K562 (cell line): ENCODE results near the gene APC2. TPM values are rescaled to one million over a fixed set of nuclear protein-coding genes. Genes with fewer than 3 reads are reported as not detected.
A peak's percentile ranks its signal among the peaks of the same experiment; 100 is the strongest.

ENCODE experiments used
- CHD4 ChIP-seq: fragments of 200-600 bp; sonication (generic); IDR thresholded peaks from 3 replicates; pipeline ENCODE4 v1.6.1; 2012; ENCODE audit warnings: low read depth, mild to moderate bottlenecking, mixed read lengths, low read length, inconsistent platforms; ENCODE audit not compliant: insufficient read depth, insufficient replicate concordance, poor library complexity, severe bottlenecking
- FOXA3 ChIP-seq, 2 experiments: fragments of 450-650 bp in 1 of 2; sonication (generic) in 1 of 2; formaldehyde crosslinking; IDR thresholded peaks in 1 of 2; conservative IDR thresholded peaks in 1 of 2; 2 replicates each; pipeline versions ENCODE4 v1.4.0 to v1.8.0; 2020 to 2022; ENCODE audit warnings: mild to moderate bottlenecking in 2 of 2, missing genetic modification reagents in 1 of 2
- HMG20B ChIP-seq: fragments of 250-450 bp; sonication (Bioruptor Pico); IDR thresholded peaks from 2 replicates; pipeline ENCODE4 v1.5.0; 2021; ENCODE audit warnings: mild to moderate bottlenecking
- NCOA2 ChIP-seq, 2 experiments: fragments of 450-650 bp; IDR thresholded peaks; 2 replicates each; pipeline ENCODE4 v1.6.1; 2018; ENCODE audit warnings: mild to moderate bottlenecking in 2 of 2, moderate library complexity in 1 of 2; ENCODE audit not compliant: partially characterized antibody in 2 of 2
- RBM25 ChIP-seq: fragments of 200-400 bp; formaldehyde crosslinking; IDR thresholded peaks from 2 replicates; pipeline ENCODE4 v1.6.1; 2018; ENCODE audit warnings: low read length, low read depth, moderate library complexity; ENCODE audit not compliant: severe bottlenecking
- SIRT6 ChIP-seq: IDR thresholded peaks from one replicate; pipeline ENCODE4 v1.6.1; 2012; ENCODE audit warnings: low read depth, mild to moderate bottlenecking, control low read depth, inconsistent platforms, low read length, moderate library complexity
- ZC3H11A ChIP-seq: IDR thresholded peaks from 2 replicates; pipeline ENCODE4 v1.6.1; 2012; ENCODE audit warnings: low read depth, low read length, improper control_type of control experiment
- ZNF311 ChIP-seq: fragments of 250-450 bp; sonication (Bioruptor Pico); IDR thresholded peaks from 2 replicates; pipeline ENCODE4 v1.4.0; 2020; ENCODE audit warnings: mild to moderate bottlenecking, moderate library complexity
- polyA plus RNA-seq, 8 experiments: library from polyadenylated mRNA; depleted of rRNA in 4 of 8; stranded (reverse) in 5 of 8; unstranded in 3 of 8; fragments of >200 nt; fragmentation: Nextera tagmentation in 2 of 8; fragmentation: Illumina TruSeq in 1 of 8; extraction: Ambion mirVana in 2 of 8; extraction: Trizol in 1 of 8; gene quantifications; 2 replicates each; pipeline versions ENCODE4 v1.2.1 to v1.2.3, GENCODE V29; 2011 to 2014; ENCODE audit warnings: inconsistent platforms in 1 of 8, missing spikeins in 1 of 8
- total RNA-seq, 7 experiments: library from RNA; depleted of rRNA in 6 of 7; stranded (reverse); fragments of >200 nt in 6 of 7; fragmentation: Illumina TruSeq in 2 of 7; extraction: Trizol in 2 of 7; gene quantifications; 2 replicates each; pipeline versions ENCODE4 v1.2.1 to v1.2.3, GENCODE V29; 2011 to 2021; ENCODE audit warnings: low replicate concordance in 1 of 7
- TF ChIP-seq, protein P1 (sequence below), 2 experiments: fragments of 450-650 bp; IDR thresholded peaks; 2 replicates each; pipeline ENCODE4 v1.6.1; 2016
- TF ChIP-seq, protein P2 (sequence below): fragments of 200-800 bp; sonication (Bioruptor generic); IDR thresholded peaks from 2 replicates; pipeline ENCODE4 v1.6.1; 2017; ENCODE audit warnings: missing genetic modification characterization, missing compliant biosample characterization
- TF ChIP-seq, protein P3 (sequence below): fragments of 250-450 bp; sonication (Bioruptor Pico); IDR thresholded peaks from 2 replicates; pipeline ENCODE4 v1.4.0; 2020; ENCODE audit warnings: mild to moderate bottlenecking, moderate library complexity
- TF ChIP-seq, protein P4 (sequence below): fragments of 450-650 bp; IDR thresholded peaks from 2 replicates; pipeline ENCODE4 v1.6.1; 2014; ENCODE audit warnings: low read depth, mild to moderate bottlenecking, moderate library complexity, borderline replicate concordance
- TF ChIP-seq, protein P5 (sequence below): sonication (generic); formaldehyde crosslinking; IDR thresholded peaks from 2 replicates; pipeline ENCODE4 v1.8.0; 2022; ENCODE audit warnings: mild to moderate bottlenecking, missing genetic modification reagents, borderline replicate concordance

Gene APC2
- total and polyA plus RNA-seq, 9 of the 15 experiments (the other 6 are each of a cell fraction or from before 2014, with no cell fraction given), result 0.01 to 0.40 (median 0.05) TPM; not detected in 3

DNA sequence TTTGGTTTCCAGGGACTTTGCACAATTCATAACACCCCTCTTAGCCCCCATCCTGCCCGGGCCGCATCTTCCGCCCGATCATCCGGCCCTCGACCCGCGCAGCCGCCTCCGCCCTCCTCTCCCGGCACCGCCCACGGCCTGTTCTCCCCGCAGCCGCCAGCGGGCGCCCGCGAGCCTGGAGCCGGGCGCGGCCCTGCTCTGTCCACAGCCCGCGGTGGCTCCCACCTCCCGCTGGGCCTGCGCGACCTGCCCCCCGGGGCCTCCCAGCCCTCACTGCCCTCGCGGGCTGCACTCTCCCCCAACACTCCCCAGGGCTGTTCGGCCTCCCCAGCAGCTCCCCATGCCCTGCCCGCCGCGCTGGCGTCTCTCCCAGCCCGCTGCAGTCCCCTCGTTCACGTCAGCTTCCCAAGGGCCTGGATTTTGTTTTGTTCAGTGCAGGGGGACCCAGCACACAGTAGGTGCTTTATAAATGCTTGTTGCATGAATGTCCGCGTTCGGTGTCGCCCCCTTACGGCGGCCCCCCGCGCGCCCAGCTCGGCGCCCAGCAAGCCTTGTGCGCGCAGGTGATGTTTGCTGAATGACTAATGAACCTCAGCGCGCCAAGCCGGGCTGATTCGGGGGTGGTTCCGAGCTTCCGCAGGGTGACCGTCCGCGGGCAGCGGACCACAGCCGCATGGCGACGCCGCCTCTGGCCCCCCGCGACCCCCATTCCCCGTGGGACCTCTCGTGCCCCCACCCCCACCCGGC, 4.6 kb upstream of the APC2 start (continued):
- TF ChIP-seq, protein P1, sequence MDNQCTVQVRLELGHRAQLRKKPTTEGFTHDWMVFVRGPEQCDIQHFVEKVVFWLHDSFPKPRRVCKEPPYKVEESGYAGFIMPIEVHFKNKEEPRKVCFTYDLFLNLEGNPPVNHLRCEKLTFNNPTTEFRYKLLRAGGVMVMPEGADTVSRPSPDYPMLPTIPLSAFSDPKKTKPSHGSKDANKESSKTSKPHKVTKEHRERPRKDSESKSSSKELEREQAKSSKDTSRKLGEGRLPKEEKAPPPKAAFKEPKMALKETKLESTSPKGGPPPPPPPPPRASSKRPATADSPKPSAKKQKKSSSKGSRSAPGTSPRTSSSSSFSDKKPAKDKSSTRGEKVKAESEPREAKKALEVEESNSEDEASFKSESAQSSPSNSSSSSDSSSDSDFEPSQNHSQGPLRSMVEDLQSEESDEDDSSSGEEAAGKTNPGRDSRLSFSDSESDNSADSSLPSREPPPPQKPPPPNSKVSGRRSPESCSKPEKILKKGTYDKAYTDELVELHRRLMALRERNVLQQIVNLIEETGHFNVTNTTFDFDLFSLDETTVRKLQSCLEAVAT (IDR thresholded peaks at IDR 0.05), result no peak
- TF ChIP-seq HMG20B, result no peak
- TF ChIP-seq ZNF311 (CRISPR knock-in tag), result no peak
- TF ChIP-seq, protein P2, sequence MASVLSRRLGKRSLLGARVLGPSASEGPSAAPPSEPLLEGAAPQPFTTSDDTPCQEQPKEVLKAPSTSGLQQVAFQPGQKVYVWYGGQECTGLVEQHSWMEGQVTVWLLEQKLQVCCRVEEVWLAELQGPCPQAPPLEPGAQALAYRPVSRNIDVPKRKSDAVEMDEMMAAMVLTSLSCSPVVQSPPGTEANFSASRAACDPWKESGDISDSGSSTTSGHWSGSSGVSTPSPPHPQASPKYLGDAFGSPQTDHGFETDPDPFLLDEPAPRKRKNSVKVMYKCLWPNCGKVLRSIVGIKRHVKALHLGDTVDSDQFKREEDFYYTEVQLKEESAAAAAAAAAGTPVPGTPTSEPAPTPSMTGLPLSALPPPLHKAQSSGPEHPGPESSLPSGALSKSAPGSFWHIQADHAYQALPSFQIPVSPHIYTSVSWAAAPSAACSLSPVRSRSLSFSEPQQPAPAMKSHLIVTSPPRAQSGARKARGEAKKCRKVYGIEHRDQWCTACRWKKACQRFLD (CRISPR knock-in tag), result no peak
- TF ChIP-seq, protein P3, sequence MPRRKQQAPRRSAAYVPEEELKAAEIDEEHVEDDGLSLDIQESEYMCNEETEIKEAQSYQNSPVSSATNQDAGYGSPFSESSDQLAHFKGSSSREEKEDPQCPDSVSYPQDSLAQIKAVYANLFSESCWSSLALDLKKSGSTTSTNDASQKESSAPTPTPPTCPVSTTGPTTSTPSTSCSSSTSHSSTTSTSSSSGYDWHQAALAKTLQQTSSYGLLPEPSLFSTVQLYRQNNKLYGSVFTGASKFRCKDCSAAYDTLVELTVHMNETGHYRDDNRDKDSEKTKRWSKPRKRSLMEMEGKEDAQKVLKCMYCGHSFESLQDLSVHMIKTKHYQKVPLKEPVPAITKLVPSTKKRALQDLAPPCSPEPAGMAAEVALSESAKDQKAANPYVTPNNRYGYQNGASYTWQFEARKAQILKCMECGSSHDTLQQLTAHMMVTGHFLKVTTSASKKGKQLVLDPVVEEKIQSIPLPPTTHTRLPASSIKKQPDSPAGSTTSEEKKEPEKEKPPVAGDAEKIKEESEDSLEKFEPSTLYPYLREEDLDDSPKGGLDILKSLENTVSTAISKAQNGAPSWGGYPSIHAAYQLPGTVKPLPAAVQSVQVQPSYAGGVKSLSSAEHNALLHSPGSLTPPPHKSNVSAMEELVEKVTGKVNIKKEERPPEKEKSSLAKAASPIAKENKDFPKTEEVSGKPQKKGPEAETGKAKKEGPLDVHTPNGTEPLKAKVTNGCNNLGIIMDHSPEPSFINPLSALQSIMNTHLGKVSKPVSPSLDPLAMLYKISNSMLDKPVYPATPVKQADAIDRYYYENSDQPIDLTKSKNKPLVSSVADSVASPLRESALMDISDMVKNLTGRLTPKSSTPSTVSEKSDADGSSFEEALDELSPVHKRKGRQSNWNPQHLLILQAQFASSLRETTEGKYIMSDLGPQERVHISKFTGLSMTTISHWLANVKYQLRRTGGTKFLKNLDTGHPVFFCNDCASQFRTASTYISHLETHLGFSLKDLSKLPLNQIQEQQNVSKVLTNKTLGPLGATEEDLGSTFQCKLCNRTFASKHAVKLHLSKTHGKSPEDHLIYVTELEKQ (CRISPR knock-in tag), result no peak
- peak; percentile 36 for TF ChIP-seq CHD4
- TF ChIP-seq, protein P4, sequence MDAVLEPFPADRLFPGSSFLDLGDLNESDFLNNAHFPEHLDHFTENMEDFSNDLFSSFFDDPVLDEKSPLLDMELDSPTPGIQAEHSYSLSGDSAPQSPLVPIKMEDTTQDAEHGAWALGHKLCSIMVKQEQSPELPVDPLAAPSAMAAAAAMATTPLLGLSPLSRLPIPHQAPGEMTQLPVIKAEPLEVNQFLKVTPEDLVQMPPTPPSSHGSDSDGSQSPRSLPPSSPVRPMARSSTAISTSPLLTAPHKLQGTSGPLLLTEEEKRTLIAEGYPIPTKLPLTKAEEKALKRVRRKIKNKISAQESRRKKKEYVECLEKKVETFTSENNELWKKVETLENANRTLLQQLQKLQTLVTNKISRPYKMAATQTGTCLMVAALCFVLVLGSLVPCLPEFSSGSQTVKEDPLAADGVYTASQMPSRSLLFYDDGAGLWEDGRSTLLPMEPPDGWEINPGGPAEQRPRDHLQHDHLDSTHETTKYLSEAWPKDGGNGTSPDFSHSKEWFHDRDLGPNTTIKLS, result no peak
- no peak for TF ChIP-seq ZC3H11A
- peak; percentile 96 for TF ChIP-seq RBM25
- no peak for TF ChIP-seq NCOA2 (IDR thresholded peaks at IDR 0.05; ENCODE audit: partially characterized antibody in 2 of 2)
- TF ChIP-seq FOXA3 (CRISPR knock-in tag; conservative IDR thresholded peaks at IDR 0.05 in 1 of 2, IDR thresholded peaks at IDR 0.05 in 1 of 2), result peak in 1 of 2 experiments; percentile 86; a peak in 2 of 4 replicates
- TF ChIP-seq, protein P5, sequence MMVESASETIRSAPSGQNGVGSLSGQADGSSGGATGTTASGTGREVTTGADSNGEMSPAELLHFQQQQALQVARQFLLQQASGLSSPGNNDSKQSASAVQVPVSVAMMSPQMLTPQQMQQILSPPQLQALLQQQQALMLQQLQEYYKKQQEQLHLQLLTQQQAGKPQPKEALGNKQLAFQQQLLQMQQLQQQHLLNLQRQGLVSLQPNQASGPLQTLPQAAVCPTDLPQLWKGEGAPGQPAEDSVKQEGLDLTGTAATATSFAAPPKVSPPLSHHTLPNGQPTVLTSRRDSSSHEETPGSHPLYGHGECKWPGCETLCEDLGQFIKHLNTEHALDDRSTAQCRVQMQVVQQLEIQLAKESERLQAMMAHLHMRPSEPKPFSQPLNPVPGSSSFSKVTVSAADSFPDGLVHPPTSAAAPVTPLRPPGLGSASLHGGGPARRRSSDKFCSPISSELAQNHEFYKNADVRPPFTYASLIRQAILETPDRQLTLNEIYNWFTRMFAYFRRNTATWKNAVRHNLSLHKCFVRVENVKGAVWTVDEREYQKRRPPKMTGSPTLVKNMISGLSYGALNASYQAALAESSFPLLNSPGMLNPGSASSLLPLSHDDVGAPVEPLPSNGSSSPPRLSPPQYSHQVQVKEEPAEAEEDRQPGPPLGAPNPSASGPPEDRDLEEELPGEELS (CRISPR knock-in tag), result no peak; the same call in 1 of the 2 replicates
- no peak for TF ChIP-seq SIRT6
